ENCODE results near the gene CLTC. TPM values are rescaled to one million over a fixed set of nuclear protein-coding genes. Genes with fewer than 3 reads are reported as not detected.

Gene CLTC
- total and polyA plus RNA-seq, 2 of the 4 experiments (the other 2 are of a cell fraction) = 181 to 641 TPM

GRCh38 chr17:59629174-59629573 is 9.5 kb downstream of the CLTC start:
- dilution Hi-C loops (cut with HindIII; ENCODE audit: low sequenced_read_pairs, unreplicated experiment) (no loop called here), in situ Hi-C loops (cut with MboI; ENCODE audit: low sequenced_read_pairs) (loop anchor here (5.0 kb wide), 1 partner anchor 48 kb away; no protein-coding TSS in a partner anchor), intact Hi-C loops (cut with micrococcal nuclease) (no loop called here)
- ChIA-PET POLR2A (ENCODE audit: unreplicated experiment) (no interaction called here), CTCF (no interaction called here)
- Histone ChIP-seq H3K18ac (ENCODE audit: low read depth, low read length) (no peak overlapping the region), H4K91ac (ENCODE audit: insufficient read depth, low read depth, low read length) (no peak overlapping the region), H2AK5ac (ENCODE audit: low read depth, low read length) (no peak overlapping the region), H2AFZ (replicated peaks; ENCODE audit: low read length, poor library complexity) (no peak overlapping the region), H3K14ac (replicated peaks; ENCODE audit: low read depth, low read length) (no peak overlapping the region), H2AK9ac (replicated peaks; ENCODE audit: low read depth, low read length, poor library complexity) (no peak overlapping the region), H2BK5ac (ENCODE audit: low read depth, low read length, poor library complexity, severe bottlenecking) (no peak overlapping the region), H2BK120ac (ENCODE audit: low read depth, low read length) (no peak overlapping the region), H3K4me2 (ENCODE audit: low read depth, low read length) (no peak overlapping the region), H2BK20ac (ENCODE audit: low read depth, low read length) (no peak overlapping the region), H3K56ac (ENCODE audit: extremely low read depth, insufficient read depth, low read length) (no peak overlapping the region), H3K9me1 (ENCODE audit: insufficient read depth, low read length) (peaks cover 10% of the 10 kb centered on the region), H3K79me1 (ENCODE audit: low read depth in 1 of 2, low read length in 2 of 2) (peaks cover 3 to 36% of the 10 kb centered on the region in 2 experiments; a peak in 3 of 4 replicates), H2BK15ac (ENCODE audit: low read depth, low read length) (no peak overlapping the region), H4K5ac (ENCODE audit: low read depth, low read length) (no peak overlapping the region), H3K4me3 (ENCODE audit: insufficient read depth, low read depth, low read length) (no peak overlapping the region), H3K4me1 (ENCODE audit: control insufficient read depth, insufficient read depth, low read length) (peaks cover 23% of the 10 kb centered on the region), H3K27ac (ENCODE audit: insufficient read depth, low read length) (no peak overlapping the region), H3K4ac (ENCODE audit: low read depth, low read length) (no peak overlapping the region), H3K9ac (ENCODE audit: low read depth, low read length) (no peak overlapping the region), H3K27me3 (ENCODE audit: control insufficient read depth, insufficient read depth, low read length) (no peaks in the 10 kb centered on the region), H3K36me3 (ENCODE audit: control insufficient read depth, insufficient read depth, low read length) (peaks cover 3% of the 10 kb centered on the region), H3K9me3 (ENCODE audit: control insufficient read depth, insufficient read depth, low read length) (no peaks in the 10 kb centered on the region), H3K23ac (ENCODE audit: low read depth, low read length) (0 out of 2 replicates have a peak overlapping the region, but pooled peaks have one; percentile 16), H4K8ac (ENCODE audit: low read depth in 2 of 2, low read length in 2 of 2) (no peak overlapping the region), H4K20me1 (ENCODE audit: insufficient read depth, low read length) (peaks cover 100% of the 10 kb centered on the region)
- DNase-seq (no peak), ATAC-seq (ENCODE audit: low read depth) (no peak)
- no peak for TF ChIP-seq NFE2L2 (IDR thresholded peaks at IDR 0.05; ENCODE audit: low read depth, low read length)
- no peak for TF ChIP-seq POLR2A (IDR thresholded peaks at IDR 0.05; ENCODE audit: low read depth, low read length)
- TF ChIP-seq CEBPB (IDR thresholded peaks at IDR 0.05; ENCODE audit: low read depth, low read length) = no peak
- TF ChIP-seq RCOR1 (IDR thresholded peaks at IDR 0.05; ENCODE audit: insufficient replicate concordance, low read length) = no peak
- TF ChIP-seq FOS (IDR thresholded peaks at IDR 0.05; ENCODE audit: low read depth, low read length) = no peak
- TF ChIP-seq MXI1 (IDR thresholded peaks at IDR 0.05; ENCODE audit: borderline replicate concordance, low read depth, low read length) = no peak
- no peak for TF ChIP-seq MAFK (IDR thresholded peaks at IDR 0.05; ENCODE audit: low read depth, low read length)
- no peak for TF ChIP-seq USF2 (IDR thresholded peaks at IDR 0.05; ENCODE audit: low read depth, low read length)
- no peak for TF ChIP-seq CTCF (conservative IDR thresholded peaks at IDR 0.05; ENCODE audit: low read depth, low read length)
- no peak for TF ChIP-seq CHD1 (IDR thresholded peaks at IDR 0.05; ENCODE audit: low read depth, low read length)
- TF ChIP-seq RFX5 (IDR thresholded peaks at IDR 0.05; ENCODE audit: low read depth, low read length) = no peak
- TF ChIP-seq RAD21 (IDR thresholded peaks at IDR 0.05; ENCODE audit: low read length) = no peak
- TF ChIP-seq SMC3 (IDR thresholded peaks at IDR 0.05; ENCODE audit: low read depth, low read length) = no peak
- no peak for TF ChIP-seq ELK1 (IDR thresholded peaks at IDR 0.05; ENCODE audit: borderline replicate concordance, low read depth, low read length)
- BruUV-seq (replicated peaks) = no TSS peak
- WGBS, 2 experiments (ENCODE audit: extremely low coverage in 2 of 2, insufficient read length in 1 of 2) = 100% methylated on average over 2 of the region's 3 CpGs; no CpG with 5 or more reads in 1 of the 2 experiments
